ENCODE measurements around the gene ETS2. TPM values are rescaled to one million over a fixed set of nuclear protein-coding genes. Genes with fewer than 3 reads are reported as not detected.

Gene ETS2
- total RNA-seq, 1 experiment from 2014 or later = 20.4 TPM

GRCh38 chr21:38869196-38869595 lies 63.5 kb downstream of the ETS2 start:
- peaks cover 4% of the 10 kb centered on the region; the same call in 1 of the 2 replicates for H3K9me3 ChIP-seq
- POLR2A ChIA-PET = no interaction called here
- no peaks in the 10 kb centered on the region for H3K27me3 Mint-ChIP-seq (ENCODE audit: insufficient read depth, unreplicated experiment)
- DNase-seq = no peak
- H3K27me3 ChIP-seq (replicated peaks; ENCODE audit: control insufficient read depth, insufficient read depth, low read length) = no peaks in the 10 kb centered on the region
- CTCF ChIA-PET = no interaction called here
- H3K4me3 ChIP-seq (ENCODE audit: low read depth, low read length) = no peak overlapping the region
- no peak overlapping the region for H3K4me3 Mint-ChIP-seq (ENCODE audit: unreplicated experiment)
- H3K27ac Mint-ChIP-seq (ENCODE audit: unreplicated experiment) = no peak overlapping the region
- H3K4me1 Mint-ChIP-seq (ENCODE audit: low read depth, unreplicated experiment) = no peaks in the 10 kb centered on the region
- TF ChIP-seq CTCF (IDR thresholded peaks at IDR 0.05; ENCODE audit: insufficient read depth in 1 of 2, low read depth in 1 of 2, low read length in 1 of 2, severe bottlenecking in 1 of 2, unreplicated experiment in 1 of 2) = no peak
- no peaks in the 10 kb centered on the region for H3K9me3 Mint-ChIP-seq (ENCODE audit: unreplicated experiment)
- intact Hi-C loops (cut with micrococcal nuclease; ENCODE audit: unreplicated experiment) = no loop called here
- no peaks in the 10 kb centered on the region for H3K36me3 ChIP-seq (ENCODE audit: control insufficient read depth, insufficient read depth, low read length)
- no peaks in the 10 kb centered on the region for H3K36me3 Mint-ChIP-seq (ENCODE audit: insufficient read depth, unreplicated experiment)
- no TSS peak for BruUV-seq (replicated peaks)
- no peaks in the 10 kb centered on the region for H3K4me1 ChIP-seq

GRCh38 chr21:38869946-38870345 lies 64.2 kb downstream of the ETS2 start:
- TF ChIP-seq CTCF (IDR thresholded peaks at IDR 0.05; ENCODE audit: insufficient read depth in 1 of 2, low read depth in 1 of 2, low read length in 1 of 2, severe bottlenecking in 1 of 2, unreplicated experiment in 1 of 2) = peak in 1 of 2 experiments; percentile 38
- ChIA-PET POLR2A (no interaction called here), CTCF (no interaction called here)
- Mint-ChIP-seq H3K4me1 (ENCODE audit: low read depth, unreplicated experiment) (no peaks in the 10 kb centered on the region), H3K9me3 (ENCODE audit: unreplicated experiment) (no peaks in the 10 kb centered on the region), H3K36me3 (ENCODE audit: insufficient read depth, unreplicated experiment) (no peaks in the 10 kb centered on the region), H3K4me3 (ENCODE audit: unreplicated experiment) (no peak overlapping the region), H3K27ac (ENCODE audit: unreplicated experiment) (no peak overlapping the region), H3K27me3 (ENCODE audit: insufficient read depth, unreplicated experiment) (no peaks in the 10 kb centered on the region)
- Histone ChIP-seq H3K9me3 (peaks cover 4% of the 10 kb centered on the region; the same call in 1 of the 2 replicates), H3K36me3 (ENCODE audit: control insufficient read depth, insufficient read depth, low read length) (no peaks in the 10 kb centered on the region), H3K27me3 (replicated peaks; ENCODE audit: control insufficient read depth, insufficient read depth, low read length) (no peaks in the 10 kb centered on the region), H3K4me3 (ENCODE audit: low read depth, low read length) (no peak overlapping the region), H3K4me1 (no peaks in the 10 kb centered on the region)
- intact Hi-C loops (cut with micrococcal nuclease; ENCODE audit: unreplicated experiment) = no loop called here
- no TSS peak for BruUV-seq (replicated peaks)
- peak in 1 of 2 experiments; percentile 13 for DNase-seq

All from Caco-2 (cell line).